Fibroblast of lung (primary cell): ENCODE measurements around the gene CPNE6. TPM values are rescaled to one million over a fixed set of nuclear protein-coding genes. Genes with fewer than 3 reads are reported as not detected.
"Not testable (repeated sequence)": the region's sequence is repeated elsewhere in the genome, so short reads cannot be mapped to it uniquely, and the experiment has no call there.

Source experiments
- DNase-seq, 2 donors: peaks; one replicate each; pipeline versions ENCODE4 v3.0.0 to v3.0.0-alpha.2; 2010; ENCODE audit warnings: low read depth in 2 of 2
- H2AFZ ChIP-seq: 2 replicates; pipeline ENCODE4 v1.5.1; 2012; ENCODE audit warnings: low read length, control low read depth, inconsistent platforms
- H3K27ac ChIP-seq: 2 replicates; pipeline ENCODE4 v1.5.1; 2011; ENCODE audit warnings: low read length, control low read depth; ENCODE audit not compliant: insufficient read depth
- H3K27me3 ChIP-seq: 2 replicates; pipeline ENCODE4 v1.5.1; 2011; ENCODE audit warnings: mild to moderate bottlenecking, low read length; ENCODE audit not compliant: control insufficient read depth, insufficient read depth
- H3K36me3 ChIP-seq: 2 replicates; pipeline ENCODE4 v1.5.1; 2011; ENCODE audit warnings: low read length; ENCODE audit not compliant: control insufficient read depth, insufficient read depth
- H3K4me1 ChIP-seq: 2 replicates; pipeline ENCODE4 v1.5.1; 2011; ENCODE audit warnings: low read length; ENCODE audit not compliant: control insufficient read depth, insufficient read depth; ENCODE audit errors: extremely low read depth
- H3K4me2 ChIP-seq: 2 replicates; pipeline ENCODE4 v1.5.1; 2011; ENCODE audit warnings: low read length, control low read depth; ENCODE audit not compliant: insufficient read depth; ENCODE audit errors: extremely low read depth
- H3K4me3 ChIP-seq, 4 experiments: fragments of 200-600 bp in 1 of 4; sonication (generic) in 1 of 4; replicated peaks in 1 of 4; 2 replicates each; pipeline ENCODE4 v1.5.1; 2011 to 2016; ENCODE audit warnings: low read length in 4 of 4, low read depth in 3 of 4, mild to moderate bottlenecking in 3 of 4, control low read depth in 2 of 4, inconsistent platforms in 1 of 4, mixed read lengths in 1 of 4; ENCODE audit not compliant: insufficient read depth in 1 of 4; ENCODE audit errors: control extremely low read depth in 1 of 4
- H3K79me2 ChIP-seq: 2 replicates; pipeline ENCODE4 v1.5.1; 2012; ENCODE audit warnings: mild to moderate bottlenecking, low read length, inconsistent platforms; ENCODE audit not compliant: control insufficient read depth, insufficient read depth
- H3K9ac ChIP-seq: 2 replicates; pipeline ENCODE4 v1.5.1; 2011; ENCODE audit warnings: mild to moderate bottlenecking, low read length, control low read depth; ENCODE audit not compliant: insufficient read depth
- H3K9me3 ChIP-seq: 2 replicates; pipeline ENCODE4 v1.5.1; 2012; ENCODE audit warnings: low read depth, low read length; ENCODE audit not compliant: control insufficient read depth, insufficient read depth
- H4K20me1 ChIP-seq: 2 replicates; pipeline ENCODE4 v1.5.1; 2011; ENCODE audit warnings: low read length; ENCODE audit not compliant: control insufficient read depth, insufficient read depth; ENCODE audit errors: extremely low read depth
- CTCF ChIP-seq, 2 donors: IDR thresholded peaks in 1 of 2; conservative IDR thresholded peaks in 1 of 2; 1 replicate in 1 of 2; 2 replicates in 1 of 2; pipeline ENCODE4 v1.5.1; 2011 to 2012; ENCODE audit warnings: low read length in 2 of 2, control low read depth in 1 of 2, inconsistent platforms in 1 of 2, low read depth in 1 of 2, mild to moderate bottlenecking in 1 of 2
- EZH2 ChIP-seq: IDR thresholded peaks from 2 replicates; pipeline ENCODE4 v1.5.1; 2012; ENCODE audit warnings: low read length, control low read depth, mild to moderate bottlenecking; ENCODE audit errors: missing control alignments
- polyA minus RNA-seq: library from RNA; depleted of rRNA, polyadenylated mRNA; stranded (reverse); fragments of >200 nt; gene quantifications from 2 replicates; pipeline ENCODE4 v1.2.3, GENCODE V29; 2011; ENCODE audit warnings: low replicate concordance
- polyA plus RNA-seq, 2 donors: library from polyadenylated mRNA; depleted of rRNA in 1 of 2; stranded (reverse) in 1 of 2; unstranded in 1 of 2; fragments of >200 nt; gene quantifications; 2 replicates each; pipeline ENCODE4 v1.2.1, GENCODE V29; 2011 to 2012; ENCODE audit warnings: missing spikeins in 1 of 2
- total RNA-seq: library from RNA; depleted of rRNA; stranded (reverse); fragments of >200 nt; gene quantifications from 2 replicates; pipeline ENCODE4 v1.2.1, GENCODE V29; 2014

CPNE6 gene
- not detected in 2 replicates for total RNA-seq
- polyA plus RNA-seq, result not detected in 2 replicates
- polyA plus RNA-seq (2012), result not detected in 2 replicates
- polyA minus RNA-seq, result not detected in 2 replicates

GRCh38 chr14:24071144-24071697 lies at the start of gene CPNE6:
Gene CPNE6 (plus strand): TSS chr14:24071562. CDS start chr14:24072937, 1,375 bp downstream.
- no peak for TF ChIP-seq EZH2
- no peak for TF ChIP-seq CTCF (conservative IDR thresholded peaks at IDR 0.05 in 1 of 2, IDR thresholded peaks at IDR 0.05 in 1 of 2; ENCODE audit: low read depth in 1 of 2, low read length in 2 of 2)
- Histone ChIP-seq H4K20me1 (no peaks in the 10 kb centered on the region), H3K4me3 (no peak within 1 kb of the TSS), H3K4me1 (no peaks in the 10 kb centered on the region), H3K36me3 (no peaks in the 10 kb centered on the region), H3K27ac (no peak within 1 kb of the TSS), H3K27me3 (peaks cover 16% of the 10 kb centered on the region), H3K9me3 (no peaks in the 10 kb centered on the region), H3K9ac (no peak within 1 kb of the TSS), H3K79me2 (no peaks in the 10 kb centered on the region), H3K4me2 (no peak within 1 kb of the TSS), H2AFZ (no peak within 1 kb of the TSS)
- no peak for DNase-seq

GRCh38 chr14:24024939-24025418 lies 46.4 kb upstream of the CPNE6 start:
- H3K4me3 ChIP-seq, H3K9ac ChIP-seq, H3K79me2 ChIP-seq, DNase-seq, H4K20me1 ChIP-seq, H3K4me2 ChIP-seq, H3K36me3 ChIP-seq, H3K27me3 ChIP-seq, H3K9me3 ChIP-seq, H3K4me1 ChIP-seq, H2AFZ ChIP-seq, H3K27ac ChIP-seq: not testable (repeated sequence)

DNA sequence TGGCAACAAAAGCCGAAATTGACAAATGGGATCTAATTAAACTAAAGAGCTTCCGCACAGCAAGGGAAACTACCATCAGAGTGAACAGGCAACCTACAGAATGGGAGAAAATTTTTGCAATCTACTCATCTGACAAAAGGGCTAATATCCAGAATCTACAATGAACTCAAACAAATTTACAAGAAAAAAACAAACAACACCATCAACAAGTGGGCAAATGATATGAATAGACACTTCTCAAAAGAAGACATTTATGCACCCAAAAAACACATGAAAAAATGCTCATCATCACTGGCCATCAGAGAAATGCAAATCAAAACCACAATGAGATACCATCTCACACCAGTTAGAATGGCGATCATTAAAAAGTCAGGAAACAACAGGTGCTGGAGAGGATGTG lies 41.7 kb upstream of the CPNE6 start:
- not testable (repeated sequence) for H3K4me1 ChIP-seq, H3K4me2 ChIP-seq, H3K27ac ChIP-seq, H2AFZ ChIP-seq, H3K9me3 ChIP-seq, H3K36me3 ChIP-seq, H3K9ac ChIP-seq, H4K20me1 ChIP-seq, H3K27me3 ChIP-seq, H3K4me3 ChIP-seq, DNase-seq, H3K79me2 ChIP-seq

- H3K9ac ChIP-seq, H3K4me2 ChIP-seq, H3K79me2 ChIP-seq, DNase-seq, H3K27ac ChIP-seq, H3K4me1 ChIP-seq, H4K20me1 ChIP-seq, H3K36me3 ChIP-seq, H3K9me3 ChIP-seq, H3K27me3 ChIP-seq, H3K4me3 ChIP-seq, H2AFZ ChIP-seq: not testable (repeated sequence)
Observed at GRCh38 chr14:24031331-24031730, 40.0 kb upstream of the CPNE6 start.
